Activated CD4-positive, alpha-beta T cell treated with anti-CD3 and anti-CD28 coated beads, Interleukin-2, amount 50 U/mL, for 24 hours (primary cell): ENCODE data around the gene MMP23B.
"Not testable (repeated sequence)": the region's sequence is repeated elsewhere in the genome, so short reads cannot be mapped to it uniquely, and the experiment has no call there.

Experiments used
- DNase-seq, 2 donors: peaks; one replicate each; pipeline ENCODE4 v3.0.0-alpha.2; 2020; ENCODE audit warnings: low read depth in 1 of 2, low spot score in 1 of 2

Gene MMP23B

GRCh38 chr1:1664318-1664717 is 32.3 kb downstream of the MMP23B start:
- DNase-seq, result not testable (repeated sequence)

GRCh38 chr1:1664941-1665814 is 33.2 kb downstream of the MMP23B start:
- no peak for DNase-seq

- DNase-seq, result no peak
Observed at GRCh38 chr1:1665815-1666251, 33.9 kb downstream of the MMP23B start.

- DNase-seq, result no peak
Observed at GRCh38 chr1:1666526-1666925, 34.6 kb downstream of the MMP23B start.

- DNase-seq, result no peak
Observed at GRCh38 chr1:1669468-1670440, 37.8 kb downstream of the MMP23B start.

GRCh38 chr1:1670866-1671265 is 38.9 kb downstream of the MMP23B start:
- DNase-seq, result no peak

- DNase-seq, result no peak
Observed at GRCh38 chr1:1671365-1672119, 39.6 kb downstream of the MMP23B start.

GRCh38 chr1:1672181-1672965 is 40.4 kb downstream of the MMP23B start:
- no peak for DNase-seq

- not testable (repeated sequence) for DNase-seq
Observed at GRCh38 chr1:1674806-1675205, 42.8 kb downstream of the MMP23B start.

- not testable (repeated sequence) for DNase-seq
Observed at GRCh38 chr1:1675218-1675617, 43.2 kb downstream of the MMP23B start.

- not testable (repeated sequence) for DNase-seq
Observed at GRCh38 chr1:1676087-1676486, 44.1 kb downstream of the MMP23B start.

GRCh38 chr1:1677718-1678580 is 46.0 kb downstream of the MMP23B start:
- DNase-seq, result peak; percentile 37 to 44

GRCh38 chr1:1678581-1679380 is 46.8 kb downstream of the MMP23B start:
- DNase-seq, result peak in 1 of 2 donors; percentile 34

GRCh38 chr1:1680031-1680911 is 48.3 kb downstream of the MMP23B start:
- no peak for DNase-seq

GRCh38 chr1:1680912-1681273 is 48.9 kb downstream of the MMP23B start:
- DNase-seq, result no peak

GRCh38 chr1:1683104-1683905 is 51.3 kb downstream of the MMP23B start:
- DNase-seq, result no peak
